IMR-90 (cell line): ENCODE data around the gene SMYD1. TPM values are rescaled to one million over a fixed set of nuclear protein-coding genes. Genes with fewer than 3 reads are reported as not detected.

Source experiments
- ATAC-seq: fragments of 200-7000 bp; cut with Tn5 transposase; 2 replicates; pipeline ENCODE4 v1.9.1; 2020; ENCODE audit warnings: low read depth, mild to moderate bottlenecking, moderate library complexity
- BruUV-seq: library from RNA; stranded (reverse); fragments of 400-500 nt; replicated peaks from 2 replicates; lab custom pipeline; 2021; lab: Mats Ljungman, UMichigan
- CTCF ChIA-PET: fragments of 300-600 bp; formaldehyde crosslinking; extraction: SDS; loops from one replicate; lab custom pipeline; 2021; ENCODE audit warnings: antibody characterized with exemption; lab: Yijun Ruan, JAX
- POLR2A ChIA-PET: fragments of 300-600 bp; sonication (Branson Sonifier 250); formaldehyde crosslinking; loops from one replicate; lab custom pipeline; 2022; ENCODE audit warnings: antibody characterized with exemption; ENCODE audit not compliant: unreplicated experiment; lab: Charles Lee
- DNase-seq: peaks from one replicate; pipeline ENCODE4 v3.0.0; 2013
- H2AFZ ChIP-seq: replicated peaks from 2 replicates; pipeline ENCODE3; 2013; ENCODE audit warnings: low read length, mild to moderate bottlenecking; ENCODE audit not compliant: poor library complexity
- H2AK5ac ChIP-seq: 2 replicates; pipeline ENCODE4 v1.6.1; 2013; ENCODE audit warnings: low read depth, low read length, inconsistent platforms
- H2AK9ac ChIP-seq: replicated peaks from 2 replicates; pipeline ENCODE3; 2013; ENCODE audit warnings: mild to moderate bottlenecking, low read depth, low read length, moderate library complexity; ENCODE audit not compliant: poor library complexity
- H2BK120ac ChIP-seq: 2 replicates; pipeline ENCODE4 v1.6.1; 2013; ENCODE audit warnings: low read depth, low read length, inconsistent platforms
- H2BK15ac ChIP-seq: 3 replicates; pipeline ENCODE4 v1.6.1; 2013; ENCODE audit warnings: low read depth, low read length, inconsistent platforms
- H2BK20ac ChIP-seq: 2 replicates; pipeline ENCODE4 v1.6.1; 2013; ENCODE audit warnings: low read depth, mild to moderate bottlenecking, inconsistent platforms, low read length, moderate library complexity
- H2BK5ac ChIP-seq: 2 replicates; pipeline ENCODE4 v1.6.1; 2013; ENCODE audit warnings: mild to moderate bottlenecking, low read depth, low read length, inconsistent platforms; ENCODE audit not compliant: poor library complexity, severe bottlenecking
- H3K14ac ChIP-seq: replicated peaks from 2 replicates; pipeline ENCODE4 v1.6.1; 2013; ENCODE audit warnings: low read depth, low read length, inconsistent platforms
- H3K18ac ChIP-seq: 2 replicates; pipeline ENCODE4 v1.6.1; 2013; ENCODE audit warnings: low read depth, low read length, control low read depth
- H3K23ac ChIP-seq: 2 replicates; pipeline ENCODE4 v1.6.1; 2013; ENCODE audit warnings: low read depth, low read length, inconsistent platforms
- H3K27ac ChIP-seq: 2 replicates; pipeline ENCODE4 v1.5.1; 2013; ENCODE audit warnings: mild to moderate bottlenecking, control low read depth, low read length; ENCODE audit not compliant: insufficient read depth
- H3K27me3 ChIP-seq: 2 replicates; pipeline ENCODE4 v1.6.1; 2013; ENCODE audit warnings: low read length; ENCODE audit not compliant: control insufficient read depth, insufficient read depth
- H3K36me3 ChIP-seq: 2 replicates; pipeline ENCODE4 v1.6.1; 2013; ENCODE audit warnings: low read length, mixed read lengths; ENCODE audit not compliant: control insufficient read depth, insufficient read depth
- H3K4ac ChIP-seq: 2 replicates; pipeline ENCODE4 v1.6.1; 2013; ENCODE audit warnings: low read depth, low read length, inconsistent platforms
- H3K4me1 ChIP-seq: 2 replicates; pipeline ENCODE4 v1.6.1; 2013; ENCODE audit warnings: low read length, mixed read lengths; ENCODE audit not compliant: control insufficient read depth, insufficient read depth
- H3K4me2 ChIP-seq: 2 replicates; pipeline ENCODE4 v1.6.1; 2013; ENCODE audit warnings: low read depth, mild to moderate bottlenecking, control low read depth, low read length, moderate library complexity
- H3K4me3 ChIP-seq: 2 replicates; pipeline ENCODE4 v1.5.1; 2013; ENCODE audit warnings: low read depth, mild to moderate bottlenecking, control low read depth, low read length, moderate library complexity; ENCODE audit not compliant: insufficient read depth
- H3K56ac ChIP-seq: 2 replicates; pipeline ENCODE4 v1.6.1; 2013; ENCODE audit warnings: low read length, inconsistent platforms; ENCODE audit not compliant: insufficient read depth; ENCODE audit errors: extremely low read depth
- H3K79me1 ChIP-seq, 2 experiments: 2 replicates each; pipeline ENCODE4 v1.6.1; 2013; ENCODE audit warnings: low read length in 2 of 2, inconsistent platforms in 1 of 2, low read depth in 1 of 2
- H3K9ac ChIP-seq: 2 replicates; pipeline ENCODE4 v1.6.1; 2013; ENCODE audit warnings: low read depth, low read length, control low read depth
- H3K9me1 ChIP-seq: 2 replicates; pipeline ENCODE4 v1.6.1; 2013; ENCODE audit warnings: low read length, inconsistent platforms; ENCODE audit not compliant: insufficient read depth
- H3K9me3 ChIP-seq: 2 replicates; pipeline ENCODE4 v1.6.1; 2013; ENCODE audit warnings: low read length; ENCODE audit not compliant: control insufficient read depth, insufficient read depth
- H4K20me1 ChIP-seq: 2 replicates; pipeline ENCODE4 v1.6.1; 2013; ENCODE audit warnings: low read length, inconsistent platforms; ENCODE audit not compliant: insufficient read depth
- H4K5ac ChIP-seq: 2 replicates; pipeline ENCODE4 v1.6.1; 2013; ENCODE audit warnings: mild to moderate bottlenecking, low read depth, low read length, control low read depth
- H4K8ac ChIP-seq, 2 experiments: 2 replicates each; pipeline ENCODE4 v1.6.1; 2013; ENCODE audit warnings: low read depth in 2 of 2, low read length in 2 of 2, control low read depth in 1 of 2, inconsistent platforms in 1 of 2
- H4K91ac ChIP-seq: 2 replicates; pipeline ENCODE4 v1.6.1; 2013; ENCODE audit warnings: low read depth, low read length, inconsistent platforms; ENCODE audit not compliant: insufficient read depth
- BHLHE40 ChIP-seq: fragments of 150-350 bp; IDR thresholded peaks from 2 replicates; pipeline ENCODE4 v1.6.1; 2016; ENCODE audit warnings: mild to moderate bottlenecking, low read depth, low read length
- CEBPB ChIP-seq: IDR thresholded peaks from 2 replicates; pipeline ENCODE4 v1.6.1; 2012; ENCODE audit warnings: low read depth, low read length, improper control_type of control experiment
- RCOR1 ChIP-seq: IDR thresholded peaks from 2 replicates; pipeline ENCODE4 v1.6.1; 2012; ENCODE audit warnings: mild to moderate bottlenecking, low read length, improper control_type of control experiment; ENCODE audit not compliant: insufficient replicate concordance
- WGBS, 2 experiments: methylation state at CpG; one replicate each; pipeline versions ENCODE4 v1.1.5 to v1.1.7; 2013; ENCODE audit warnings: missing lambda C conversion rate in 2 of 2; ENCODE audit not compliant: insufficient read length in 1 of 2; ENCODE audit errors: extremely low coverage in 2 of 2; 5-methylcytosine and 5-hydroxymethylcytosine counted together
- dilution Hi-C: fragments of 300-500 bp; cut with HindIII; formaldehyde crosslinking; loops from one replicate; pipeline ENCODE4 v1.14.3; 2018; ENCODE audit warnings: low sequenced_read_pairs; ENCODE audit not compliant: unreplicated experiment
- in situ Hi-C: fragments of 300-500 bp; cut with MboI; formaldehyde crosslinking; loops from 3 replicates; pipeline ENCODE4 v1.14.3; 2019; ENCODE audit warnings: low sequenced_read_pairs, inconsistent platforms, mixed read lengths
- intact Hi-C: fragments of 100-400 bp; cut with micrococcal nuclease; formaldehyde crosslinking; loops from 2 replicates; pipeline ENCODE4 v1.10.0; 2022
- polyA plus RNA-seq, 3 experiments: library from polyadenylated mRNA; depleted of rRNA; stranded (reverse); fragments of >200 nt; gene quantifications; 2 replicates each; pipeline ENCODE4 v1.2.3, GENCODE V29; 2012; ENCODE audit warnings: low replicate concordance in 1 of 3
- total RNA-seq: library from RNA; depleted of rRNA; stranded (reverse); fragments of >200 nt; gene quantifications from 2 replicates; pipeline ENCODE4 v1.2.3, GENCODE V29; 2012

Gene SMYD1
- total and polyA plus RNA-seq, 2 of the 4 experiments (the other 2 are of a cell fraction) = not detected

- peaks cover 11% of the 10 kb centered on the region for H3K36me3 ChIP-seq
- no CpG with 5 or more reads among the region's 6 CpGs for WGBS, 2 experiments
- no peak overlapping the region for H3K9ac ChIP-seq
- TF ChIP-seq BHLHE40 (no peak), RCOR1 (no peak), CEBPB (no peak)
- H3K4me3 ChIP-seq = no peak overlapping the region
- dilution Hi-C loops (no loop called here), in situ Hi-C loops (loop anchor here (25.0 kb wide), 1 partner anchor 812 kb away; no protein-coding TSS in a partner anchor), intact Hi-C loops (no loop called here)
- no peak overlapping the region for H2AFZ ChIP-seq
- no peak overlapping the region for H4K91ac ChIP-seq
- H3K14ac ChIP-seq = no peak overlapping the region
- H3K23ac ChIP-seq = no peak overlapping the region
- ChIA-PET CTCF (interaction anchor here (0.7 kb wide), 1 partner anchor 21 kb away, joined by 5 read pairs; no protein-coding TSS in a partner anchor), POLR2A (no interaction called here)
- no peak overlapping the region for H2AK5ac ChIP-seq
- no peak overlapping the region for H2AK9ac ChIP-seq
- no TSS peak for BruUV-seq
- DNase-seq (no peak), ATAC-seq (no peak)
- H3K4ac ChIP-seq = no peak overlapping the region
- no peaks in the 10 kb centered on the region for H4K20me1 ChIP-seq
- H2BK15ac ChIP-seq = no peak overlapping the region
- no peak overlapping the region for H4K8ac ChIP-seq
- no peak overlapping the region for H4K5ac ChIP-seq
- H2BK5ac ChIP-seq = no peak overlapping the region
- no peak overlapping the region for H3K27ac ChIP-seq
- no peak overlapping the region for H3K56ac ChIP-seq
- no peak overlapping the region for H3K4me2 ChIP-seq
- peaks cover 0 to 3% of the 10 kb centered on the region in 2 experiments; a peak in 2 of 4 replicates for H3K79me1 ChIP-seq
- H3K18ac ChIP-seq = no peak overlapping the region
- H2BK120ac ChIP-seq = no peak overlapping the region
- H3K9me3 ChIP-seq = no peaks in the 10 kb centered on the region
- no peaks in the 10 kb centered on the region; the same call in 1 of the 2 replicates for H3K9me1 ChIP-seq
- H2BK20ac ChIP-seq = no peak overlapping the region
- H3K27me3 ChIP-seq = no peaks in the 10 kb centered on the region
- H3K4me1 ChIP-seq = no peaks in the 10 kb centered on the region
Observed at GRCh38 chr2:88024509-88024908, 43.1 kb upstream of the SMYD1 start.
